Testis (tissue), 3 donors: ENCODE results near the gene IFI44L. TPM values are rescaled to one million over a fixed set of nuclear protein-coding genes. Genes with fewer than 3 reads are reported as not detected.

Experiments
- DNase-seq: peaks from one replicate; pipeline ENCODE4 v3.0.0-alpha.2; 2019
- H3K27ac ChIP-seq, 2 donors: fragments of 200-600 bp; sonication (generic); one replicate each; pipeline ENCODE4 v1.5.1; 2019
- H3K27me3 ChIP-seq: fragments of 200-600 bp; sonication (generic); one replicate; pipeline ENCODE4 v1.5.1; 2019
- H3K36me3 ChIP-seq: fragments of 200-600 bp; sonication (generic); one replicate; pipeline ENCODE4 v1.5.1; 2017; ENCODE audit warnings: low read depth; ENCODE audit errors: missing control alignments
- H3K4me1 ChIP-seq: fragments of 200-600 bp; sonication (generic); one replicate; pipeline ENCODE4 v1.5.1; 2019
- H3K4me3 ChIP-seq, 2 donors: fragments of 200-600 bp; sonication (generic); one replicate each; pipeline ENCODE4 v1.5.1; 2017 to 2019
- H3K9me3 ChIP-seq: fragments of 200-600 bp; sonication (generic); one replicate; pipeline ENCODE4 v1.5.1; 2017
- CTCF ChIP-seq, 3 experiments: fragments of 450-650 bp in 2 of 3; fragments of 200-600 bp in 1 of 3; sonication (generic) in 1 of 3; IDR thresholded peaks; one replicate each; pipeline ENCODE4 v1.5.1; 2016 to 2019; ENCODE audit warnings: antibody characterized with exemption in 3 of 3, mild to moderate bottlenecking in 2 of 3, moderate library complexity in 1 of 3
- POLR2A ChIP-seq: fragments of 450-650 bp; IDR thresholded peaks from one replicate; pipeline ENCODE4 v1.6.1; 2017; ENCODE audit warnings: antibody characterized with exemption, mild to moderate bottlenecking, moderate library complexity
- WGBS, 2 donors: methylation state at CpG; one replicate each; pipeline ENCODE4 v1.1.5; 2018; 5-methylcytosine and 5-hydroxymethylcytosine counted together
- intact Hi-C: fragments of 100-400 bp; cut with DNase I; formaldehyde crosslinking; loops from one replicate; pipeline ENCODE4 v1.15.1; 2023; ENCODE audit warnings: low total_unique reads
- polyA plus RNA-seq: library from polyadenylated mRNA; stranded (reverse); fragments of 350-450 nt; fragmentation: Illumina TruSeq; extraction: RNeasy Lipid Tissue Mini Kit (QIAGEN cat#74804); gene quantifications from one replicate; pipeline ENCODE4 v1.2.3, GENCODE V29; 2014; ENCODE audit warnings: low read depth, low replicate concordance; ENCODE audit not compliant: insufficient read depth
- total RNA-seq, 2 donors: library from RNA; depleted of rRNA; stranded (reverse); fragments of >200 nt; gene quantifications; one replicate each; pipeline ENCODE4 v1.2.3, GENCODE V29; 2016

IFI44L gene
- total and polyA plus RNA-seq, 3 donors from 2014 or later = 5.3 to 15.8 (median 12.0) TPM

GRCh38 chr1:78683079-78683478 is 62.8 kb downstream of the IFI44L start:
- intact Hi-C loops = no loop called here
- TF ChIP-seq POLR2A (no peak), CTCF (IDR thresholded peaks at IDR 0.05) (no peak)
- H3K4me3 ChIP-seq = no peak overlapping the region
- no peaks in the 10 kb centered on the region for H3K27me3 ChIP-seq
- no peaks in the 10 kb centered on the region for H3K36me3 ChIP-seq
- H3K4me1 ChIP-seq = no peaks in the 10 kb centered on the region
- H3K27ac ChIP-seq = no peak overlapping the region
- no peaks in the 10 kb centered on the region for H3K9me3 ChIP-seq
- WGBS, 2 donors = 67 to 78% methylated on average over 2 of the region's 2 CpGs
- DNase-seq = no peak

- DNase-seq = no peak
- H3K27ac ChIP-seq = no peak overlapping the region
- H3K36me3 ChIP-seq = no peaks in the 10 kb centered on the region
- no peak overlapping the region for H3K4me3 ChIP-seq
- no peaks in the 10 kb centered on the region for H3K9me3 ChIP-seq
- H3K27me3 ChIP-seq = no peaks in the 10 kb centered on the region
- intact Hi-C loops = no loop called here
- TF ChIP-seq POLR2A = no peak
- no peak for TF ChIP-seq CTCF (IDR thresholded peaks at IDR 0.05)
- 95 to 100% methylated on average over 1 of the region's 1 CpG for WGBS, 2 donors
- no peaks in the 10 kb centered on the region for H3K4me1 ChIP-seq
Measured at GRCh38 chr1:78687315-78687714, 67.1 kb downstream of the IFI44L start.

GRCh38 chr1:78687914-78688313 is 67.7 kb downstream of the IFI44L start:
- Histone ChIP-seq H3K4me1 (no peaks in the 10 kb centered on the region), H3K9me3 (no peaks in the 10 kb centered on the region), H3K36me3 (no peaks in the 10 kb centered on the region), H3K27me3 (no peaks in the 10 kb centered on the region), H3K4me3 (no peak overlapping the region), H3K27ac (no peak overlapping the region)
- intact Hi-C loops = no loop called here
- DNase-seq = no peak
- TF ChIP-seq POLR2A = no peak
- TF ChIP-seq CTCF (IDR thresholded peaks at IDR 0.05) = no peak
- 82 to 84% methylated on average over 2 of the region's 2 CpGs for WGBS, 2 donors

GRCh38 chr1:78688697-78689096 is 68.4 kb downstream of the IFI44L start:
- intact Hi-C loops = no loop called here

More at GRCh38 chr1:78688697-78689096, 68.4 kb downstream of the IFI44L start:
- TF ChIP-seq CTCF (IDR thresholded peaks at IDR 0.05) (no peak), POLR2A (no peak)
- Histone ChIP-seq H3K4me1 (no peaks in the 10 kb centered on the region), H3K4me3 (no peak overlapping the region), H3K27ac (no peak overlapping the region), H3K9me3 (no peaks in the 10 kb centered on the region), H3K36me3 (no peaks in the 10 kb centered on the region), H3K27me3 (no peaks in the 10 kb centered on the region)
- no peak for DNase-seq
